ENCODE results near the gene GP5.

GRCh38 chr3:194401868-194402329, 2.8 kb upstream of the GP5 start:
- TF ChIP-seq CTCF (IDR thresholded peaks at IDR 0.05) (no peak), POLR2A (IDR thresholded peaks at IDR 0.05) (no peak)

All from testis (tissue), 2 donors.